OCI-LY3 (cell line): Measurements from ENCODE around the gene GDPD4.

Experiments
- CTCF ChIP-seq: fragments of 200-600, 300-600 bp; sonication (generic); IDR thresholded peaks from 2 replicates; pipeline ENCODE4 v1.5.1; 2014; ENCODE audit warnings: antibody characterized with exemption, low read length, low read depth
- EZH2phosphoT487 ChIP-seq: fragments of 200-600 bp; shearing (Covaris generic); IDR thresholded peaks from 2 replicates; pipeline ENCODE4 v1.6.1; 2018; ENCODE audit warnings: antibody characterized with exemption, mixed run types, low read depth

DNA sequence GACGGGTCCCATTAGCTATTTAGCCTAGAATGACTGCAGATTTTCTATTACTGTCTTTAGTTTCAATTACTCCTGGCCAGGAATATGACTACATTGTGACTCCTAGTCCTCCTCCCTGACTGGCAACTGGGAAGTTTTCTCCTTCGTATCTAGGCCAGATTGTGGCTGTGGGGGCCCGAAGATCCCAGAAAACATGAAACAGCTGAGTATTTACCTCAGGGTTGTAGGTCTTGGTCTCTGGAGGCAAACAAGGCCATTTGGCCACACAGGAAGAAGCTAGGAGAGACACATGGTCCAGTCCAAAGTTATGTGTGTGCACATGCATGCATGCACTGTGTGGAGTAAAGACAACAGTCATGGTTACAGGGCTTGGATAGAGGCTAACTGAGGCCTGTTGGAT, 10.2 kb upstream of the GDPD4 start:
- TF ChIP-seq CTCF (no peak), EZH2phosphoT487 (no peak)
